GM12892 (cell line): ENCODE results near the gene ME1.

Experiments used
- POLR2A ChIP-seq: IDR thresholded peaks from 2 replicates; pipeline ENCODE4 v1.6.1; 2011; ENCODE audit warnings: low read depth, low read length, control low read depth
- POLR2AphosphoS5 ChIP-seq: IDR thresholded peaks from 2 replicates; pipeline ENCODE4 v1.6.1; 2011; ENCODE audit warnings: low read depth, low read length, control low read depth
- TAF1 ChIP-seq: IDR thresholded peaks from 2 replicates; pipeline ENCODE4 v1.6.1; 2011; ENCODE audit warnings: low read depth, mild to moderate bottlenecking, control low read depth, low read length, borderline replicate concordance

DNA sequence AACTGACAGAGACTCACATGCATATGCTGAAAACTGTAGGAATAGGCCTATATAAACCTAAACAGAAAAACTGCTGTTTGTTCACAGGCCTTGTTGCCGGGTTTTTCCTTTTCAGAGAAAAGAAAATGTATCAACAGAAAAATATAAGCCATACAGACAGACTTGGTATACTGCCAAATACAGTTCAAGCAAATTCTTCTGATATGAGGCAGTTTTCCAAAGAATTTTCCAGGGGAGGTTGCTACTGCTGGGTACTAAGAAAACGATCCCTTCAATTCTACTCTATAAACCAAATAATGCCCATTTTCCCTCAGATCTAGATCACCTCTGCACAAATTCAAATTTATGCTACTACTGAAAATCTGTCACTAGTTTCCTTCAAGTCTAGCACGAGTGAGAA, 59.4 kb downstream of the ME1 start:
- TF ChIP-seq POLR2A (no peak), POLR2AphosphoS5 (no peak), TAF1 (no peak)
